H1 (cell line): ENCODE data around the gene CRPPA. TPM values are rescaled to one million over a fixed set of nuclear protein-coding genes. Genes with fewer than 3 reads are reported as not detected.

Experiments
- CTCF ChIA-PET: fragments of 300-600 bp; sonication (Branson Sonifier 250); formaldehyde crosslinking; loops from one replicate; lab custom pipeline; 2021; ENCODE audit not compliant: partially characterized antibody; lab: Charles Lee
- POLR2A ChIA-PET: fragments of 300-600 bp; sonication (Branson Sonifier 250); formaldehyde crosslinking; loops from one replicate; lab custom pipeline; 2021; ENCODE audit warnings: inconsistent platforms; ENCODE audit not compliant: partially characterized antibody; lab: Charles Lee
- DNase-seq, 2 experiments: peaks; one replicate each; pipeline versions ENCODE4 v3.0.0 to v3.0.0-alpha.2; 2010 to 2022; ENCODE audit warnings: low spot score in 2 of 2, low read depth in 1 of 2, mixed read lengths in 1 of 2
- FAIRE-seq: peaks from 2 replicates; lab custom pipeline; 2011; peaks lifted over from hg19 to GRCh38; lab: Jason Lieb, UNC
- H2AFZ ChIP-seq: 2 replicates; pipeline ENCODE4 v1.8.1; 2012; ENCODE audit warnings: low read length, inconsistent platforms
- H2AK5ac ChIP-seq: 2 replicates; pipeline ENCODE4 v1.6.1; 2013; ENCODE audit warnings: low read depth, low read length
- H2BK120ac ChIP-seq: replicated peaks from 2 replicates; pipeline ENCODE3; 2013; ENCODE audit warnings: low read depth, low read length, inconsistent platforms
- H2BK12ac ChIP-seq: 2 replicates; pipeline ENCODE4 v1.6.1; 2013; ENCODE audit warnings: low read depth, low read length
- H2BK15ac ChIP-seq: 2 replicates; pipeline ENCODE4 v1.6.1; 2013; ENCODE audit warnings: low read length
- H2BK20ac ChIP-seq: 2 replicates; pipeline ENCODE4 v1.6.1; 2013; ENCODE audit warnings: low read length
- H2BK5ac ChIP-seq: 2 replicates; pipeline ENCODE4 v1.6.1; 2013; ENCODE audit warnings: low read depth, low read length
- H3K14ac ChIP-seq: 2 replicates; pipeline ENCODE4 v1.6.1; 2013; ENCODE audit warnings: inconsistent platforms; ENCODE audit not compliant: insufficient read length
- H3K18ac ChIP-seq: 2 replicates; pipeline ENCODE4 v1.6.1; 2013; ENCODE audit warnings: low read length; ENCODE audit errors: extremely low read depth
- H3K23ac ChIP-seq: 2 replicates; pipeline ENCODE4 v1.6.1; 2013; ENCODE audit warnings: inconsistent platforms; ENCODE audit not compliant: insufficient read length
- H3K23me2 ChIP-seq: 2 replicates; pipeline ENCODE4 v1.6.1; 2013; ENCODE audit warnings: low read depth, low read length
- H3K27ac ChIP-seq: 2 replicates; pipeline ENCODE4 v1.6.1; 2011; ENCODE audit warnings: low read depth, low read length, inconsistent platforms
- H3K27me3 ChIP-seq, 4 experiments: replicated peaks in 1 of 4; 1 replicate in 1 of 4; 2 replicates in 3 of 4; pipeline versions ENCODE4 v1.6.1 to v1.8.1; 2011 to 2013; ENCODE audit warnings: low read length in 3 of 4, mild to moderate bottlenecking in 3 of 4, inconsistent platforms in 2 of 4, mixed read lengths in 2 of 4, moderate library complexity in 1 of 4; ENCODE audit not compliant: control insufficient read depth in 3 of 4, insufficient read depth in 3 of 4; ENCODE audit errors: extremely low read depth in 1 of 4
- H3K36me3 ChIP-seq, 4 experiments: 2 replicates each; pipeline versions ENCODE4 v1.6.1 to v1.8.1; 2011 to 2013; ENCODE audit warnings: mild to moderate bottlenecking in 4 of 4, low read length in 3 of 4, moderate library complexity in 2 of 4, control low read depth in 1 of 4, inconsistent platforms in 1 of 4; ENCODE audit not compliant: insufficient read depth in 4 of 4, control insufficient read depth in 2 of 4
- H3K4ac ChIP-seq: replicated peaks from 2 replicates; pipeline ENCODE3; 2013; ENCODE audit warnings: low read length, low read depth, mixed read lengths, inconsistent platforms; ENCODE audit not compliant: insufficient read length
- H3K4me1 ChIP-seq, 4 experiments: replicated peaks in 1 of 4; 1 replicate in 1 of 4; 2 replicates in 3 of 4; pipeline versions ENCODE4 v1.6.1 to v1.8.1; 2011 to 2013; ENCODE audit warnings: low read length in 3 of 4, inconsistent platforms in 2 of 4, mixed read lengths in 1 of 4; ENCODE audit not compliant: insufficient read depth in 4 of 4, control insufficient read depth in 3 of 4
- H3K4me2 ChIP-seq, 2 experiments: 2 replicates each; pipeline versions ENCODE4 v1.6.1 to v1.8.1; 2011 to 2013; ENCODE audit warnings: low read depth in 2 of 2, low read length in 2 of 2, control low read depth in 1 of 2, inconsistent platforms in 1 of 2, mild to moderate bottlenecking in 1 of 2; ENCODE audit not compliant: insufficient read depth in 1 of 2
- H3K4me3 ChIP-seq, 4 experiments: fragments of 200-600, 300-600 bp in 1 of 4; sonication (generic), shearing (Covaris generic), sonication (Bioruptor Twin) in 1 of 4; 2 replicates each; pipeline versions ENCODE4 v1.5.1 to v1.8.1; 2011 to 2016; ENCODE audit warnings: low read length in 4 of 4, low read depth in 3 of 4, control low read depth in 2 of 4, inconsistent platforms in 2 of 4, mild to moderate bottlenecking in 2 of 4, mixed read lengths in 1 of 4, moderate library complexity in 1 of 4; ENCODE audit not compliant: insufficient read depth in 2 of 4; ENCODE audit errors: extremely low read depth in 1 of 4
- H3K56ac ChIP-seq: replicated peaks from 2 replicates; pipeline ENCODE3; 2013; ENCODE audit warnings: low read depth, mild to moderate bottlenecking, mixed read lengths, low read length, inconsistent platforms; ENCODE audit not compliant: insufficient read length
- H3K79me1 ChIP-seq: 2 replicates; pipeline ENCODE4 v1.6.1; 2013; ENCODE audit warnings: low read depth, low read length, control low read depth
- H3K79me2 ChIP-seq, 2 experiments: 2 replicates each; pipeline versions ENCODE4 v1.6.1 to v1.8.1; 2012 to 2013; ENCODE audit warnings: low read length in 2 of 2, mild to moderate bottlenecking in 2 of 2, inconsistent platforms in 1 of 2; ENCODE audit not compliant: insufficient read depth in 2 of 2, control insufficient read depth in 1 of 2
- H3K9ac ChIP-seq, 4 experiments: replicated peaks in 1 of 4; 1 replicate in 1 of 4; 2 replicates in 3 of 4; pipeline versions ENCODE4 v1.6.1 to v1.8.1; 2011 to 2013; ENCODE audit warnings: low read depth in 3 of 4, low read length in 3 of 4, control low read depth in 2 of 4, mild to moderate bottlenecking in 2 of 4, moderate library complexity in 2 of 4, inconsistent platforms in 1 of 4; ENCODE audit errors: extremely low read depth in 1 of 4
- H3K9me3 ChIP-seq, 2 experiments: 2 replicates each; pipeline versions ENCODE4 v1.6.1 to v1.8.1; 2012 to 2013; ENCODE audit warnings: mild to moderate bottlenecking in 2 of 2, moderate library complexity in 2 of 2, control low read depth in 1 of 2, inconsistent platforms in 1 of 2, low read depth in 1 of 2, low read length in 1 of 2, mixed read lengths in 1 of 2; ENCODE audit not compliant: insufficient read depth in 2 of 2
- H4K20me1 ChIP-seq, 2 experiments: replicated peaks in 1 of 2; 2 replicates each; pipeline versions ENCODE3 to v1.8.1; 2011 to 2013; ENCODE audit warnings: inconsistent platforms in 2 of 2, low read length in 2 of 2, mild to moderate bottlenecking in 1 of 2; ENCODE audit not compliant: insufficient read depth in 2 of 2, control insufficient read depth in 1 of 2
- H4K5ac ChIP-seq: 2 replicates; pipeline ENCODE4 v1.6.1; 2013; ENCODE audit warnings: low read length, low read depth, mixed read lengths, inconsistent platforms; ENCODE audit not compliant: insufficient read length
- H4K8ac ChIP-seq: 2 replicates; pipeline ENCODE4 v1.8.0; 2013; ENCODE audit warnings: mild to moderate bottlenecking, moderate library complexity, low read length, inconsistent platforms; ENCODE audit not compliant: insufficient read depth; ENCODE audit errors: extremely low read depth
- H4K91ac ChIP-seq: replicated peaks from 2 replicates; pipeline ENCODE3; 2013; ENCODE audit warnings: low read length, mixed read lengths, inconsistent platforms; ENCODE audit not compliant: insufficient read length
- RAD21 ChIP-seq, 2 experiments: IDR thresholded peaks in 1 of 2; conservative IDR thresholded peaks in 1 of 2; 2 replicates each; pipeline ENCODE4 v1.6.1; 2011; ENCODE audit warnings: low read depth in 2 of 2, low read length in 2 of 2, improper control_type of control experiment in 1 of 2, inconsistent platforms in 1 of 2, mild to moderate bottlenecking in 1 of 2, moderate library complexity in 1 of 2
- SUZ12 ChIP-seq: fragments of 200-600 bp; sonication (generic); IDR thresholded peaks from 2 replicates; pipeline ENCODE4 v1.6.1; 2012; ENCODE audit warnings: mild to moderate bottlenecking, inconsistent platforms, low read length, moderate library complexity, mixed read lengths
- polyA plus RNA-seq, 7 experiments: library from polyadenylated mRNA; depleted of rRNA in 3 of 7; stranded (reverse) in 5 of 7; unstranded in 2 of 7; fragments of >200 nt in 5 of 7; fragments of 200-250 nt in 2 of 7; gene quantifications; 1 replicate in 5 of 7; 2 replicates in 1 of 7; 4 replicates in 1 of 7; pipeline versions ENCODE4 v1.2.1 to v1.2.3, GENCODE V29; 2011 to 2013; ENCODE audit warnings: missing spikeins in 2 of 7, mixed read lengths in 2 of 7
- total RNA-seq: library from RNA; stranded (reverse); fragmentation: NEBNext Ultra II Directional; extraction: Animal tissue kit (Norgen Biotek cat#: 25700); gene quantifications from 2 replicates; pipeline ENCODE4 v1.2.1, GENCODE V29; 2021

Gene CRPPA
- total and polyA plus RNA-seq, 2 of the 8 experiments (the other 6 are each of a cell fraction or from before 2014, with no cell fraction given): 0.23 to 0.39 TPM

DNA sequence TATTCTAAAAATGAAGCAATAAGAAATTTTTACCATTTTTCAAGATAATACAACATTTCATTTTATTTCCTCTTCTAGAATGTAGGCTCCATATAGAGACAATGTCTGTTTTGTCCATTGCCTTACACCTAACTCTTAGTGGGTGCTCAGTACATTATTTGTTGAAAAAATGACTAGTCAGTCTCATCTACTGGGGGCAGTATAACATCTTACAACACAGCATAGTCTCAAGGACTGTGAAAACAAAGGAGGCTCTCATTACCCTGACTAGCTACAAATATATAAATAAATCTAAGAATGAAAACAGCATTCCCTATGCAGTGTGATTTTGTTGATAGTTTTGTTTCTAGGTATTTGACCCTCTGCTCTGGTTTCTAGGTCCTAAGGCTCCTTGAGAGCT, 11.6 kb downstream of the CRPPA start:
- Histone ChIP-seq H3K4me2 (no peak overlapping the region), H4K5ac (no peak overlapping the region), H2BK15ac (no peak overlapping the region), H4K20me1 (no peaks in the 10 kb centered on the region), H4K8ac (no peak overlapping the region), H4K91ac (no peak overlapping the region), H3K23me2 (no peaks in the 10 kb centered on the region), H3K27me3 (no peaks in the 10 kb centered on the region), H2BK5ac (no peak overlapping the region), H3K27ac (no peak overlapping the region), H2BK12ac (no peak overlapping the region), H3K23ac (no peak overlapping the region), H2AK5ac (no peak overlapping the region), H3K79me1 (no peaks in the 10 kb centered on the region), H3K9me3 (no peaks in the 10 kb centered on the region), H3K14ac (no peak overlapping the region), H3K4me3 (no peak overlapping the region), H2AFZ (no peak overlapping the region), H3K56ac (no peak overlapping the region), H3K79me2 (no peaks in the 10 kb centered on the region), H3K4me1 (no peaks in the 10 kb centered on the region), H3K9ac (no peak overlapping the region), H3K36me3 (no peaks in the 10 kb centered on the region), H2BK120ac (no peak overlapping the region), H3K18ac (no peak overlapping the region), H3K4ac (no peak overlapping the region), H2BK20ac (no peak overlapping the region)
- CTCF ChIA-PET: interaction anchor here (0.8 to 1.8 kb wide), 3 partner anchors 11 to 155 kb away, joined by 3 to 6 read pairs (median 4); no protein-coding TSS in a partner anchor
- TF ChIP-seq SUZ12: no peak
- peak in 1 of 2 experiments; percentile 12; a peak in 1 of 4 replicates for TF ChIP-seq RAD21 (IDR thresholded peaks at IDR 0.05 in 1 of 2, conservative IDR thresholded peaks at IDR 0.05 in 1 of 2; ENCODE audit: low read depth in 2 of 2, low read length in 2 of 2)
- DNase-seq (no peak), FAIRE-seq (no peak)
- POLR2A ChIA-PET: no interaction called here
